NK-92 (cell line): ENCODE data around the gene PRDM16.

Source experiments
- DNase-seq: peaks from one replicate; lab custom pipeline; 2025; ENCODE audit not compliant: unreplicated experiment; lab: John Stamatoyannopoulos, UW

Gene PRDM16

GRCh38 chr1:3420218-3420951 lies 351.4 kb downstream of the PRDM16 start:
- DNase-seq: no peak

GRCh38 chr1:3422638-3423037 lies 353.6 kb downstream of the PRDM16 start:
- no peak for DNase-seq

- no peak for DNase-seq
These were observed 354.3 kb downstream of the PRDM16 start for GRCh38 chr1:3423245-3423829.

GRCh38 chr1:3423896-3424611 lies 355.1 kb downstream of the PRDM16 start:
- DNase-seq: no peak

GRCh38 chr1:3425486-3426215 lies 356.6 kb downstream of the PRDM16 start:
- DNase-seq: no peak

GRCh38 chr1:3426956-3427535 lies 358.0 kb downstream of the PRDM16 start:
- DNase-seq: no peak

- no peak for DNase-seq
These were observed 359.0 kb downstream of the PRDM16 start for GRCh38 chr1:3427711-3428704.

- DNase-seq: no peak
These were observed 359.9 kb downstream of the PRDM16 start for GRCh38 chr1:3428899-3429298.

GRCh38 chr1:3429320-3429719 lies 360.3 kb downstream of the PRDM16 start:
- no peak for DNase-seq

- no peak for DNase-seq
These were observed 360.8 kb downstream of the PRDM16 start for GRCh38 chr1:3429766-3430165.

GRCh38 chr1:3430406-3430805 lies 361.4 kb downstream of the PRDM16 start:
- DNase-seq: no peak

- no peak for DNase-seq
These were observed 361.8 kb downstream of the PRDM16 start for GRCh38 chr1:3430820-3431219.

- DNase-seq: no peak
These were observed 362.3 kb downstream of the PRDM16 start for GRCh38 chr1:3431266-3431665.

GRCh38 chr1:3431686-3432085 lies 362.7 kb downstream of the PRDM16 start:
- DNase-seq: no peak

- DNase-seq: no peak
These were observed 363.3 kb downstream of the PRDM16 start for GRCh38 chr1:3432306-3432705.

GRCh38 chr1:3433076-3433475 lies 364.1 kb downstream of the PRDM16 start:
- no peak for DNase-seq

GRCh38 chr1:3433596-3434320 lies 364.8 kb downstream of the PRDM16 start:
- DNase-seq: no peak

- DNase-seq: no peak
These were observed 365.6 kb downstream of the PRDM16 start for GRCh38 chr1:3434406-3435110.

GRCh38 chr1:3435666-3436065 lies 366.7 kb downstream of the PRDM16 start:
- no peak for DNase-seq
